K562 (cell line): ENCODE data around the gene MAMDC2. TPM values are rescaled to one million over a fixed set of nuclear protein-coding genes. Genes with fewer than 3 reads are reported as not detected.

Experiments used
- ATAC-seq: fragments of 200-7000 bp; cut with Tn5 transposase; 3 replicates; pipeline ENCODE4 v1.9.1; 2020; ENCODE audit warnings: moderate library complexity
- BruUV-seq: library from RNA; stranded (reverse); fragments of 400-500 nt; replicated peaks from 2 replicates; lab custom pipeline; 2021; lab: Mats Ljungman, UMichigan
- CTCF ChIA-PET: fragments of 300-600 bp; formaldehyde crosslinking; extraction: SDS; loops from one replicate; lab custom pipeline; 2021; ENCODE audit warnings: low intra/inter-chr PET ratio; lab: Yijun Ruan, JAX
- POLR2A ChIA-PET: fragments of 300-600, 350-650 bp; sonication (Branson Sonifier 250); formaldehyde crosslinking; extraction: SDS; loops from one replicate; lab custom pipeline; 2021; ENCODE audit warnings: antibody characterized with exemption, inconsistent platforms; lab: Yijun Ruan, JAX
- DNase-seq, 4 experiments: peaks; one replicate each; pipeline versions ENCODE4 v3.0.0 to v3.0.0-alpha.2; 2011 to 2018; ENCODE audit warnings: low spot score in 3 of 4, mixed read lengths in 3 of 4; ENCODE audit errors: extremely low read depth in 1 of 4
- FAIRE-seq: peaks from 2 replicates; lab custom pipeline; 2011; peaks lifted over from hg19 to GRCh38; lab: Jason Lieb, UNC
- H2AFZ ChIP-seq: 2 replicates; pipeline ENCODE4 v1.6.0; 2011; ENCODE audit warnings: low read depth, low read length, control low read depth, inconsistent platforms
- H3K27ac ChIP-seq: fragments of 200-600 bp; 3 replicates; pipeline ENCODE4 v1.8.0; 2011; ENCODE audit warnings: low read depth, mild to moderate bottlenecking, control low read depth, inconsistent platforms, low read length, moderate library complexity, mixed read lengths; ENCODE audit errors: extremely low read depth
- H3K27me3 ChIP-seq, 2 experiments: fragments of 300-600 bp in 1 of 2; 2 replicates in 1 of 2; 3 replicates in 1 of 2; pipeline versions ENCODE4 v1.6.0 to v1.8.0; 2011; ENCODE audit warnings: inconsistent platforms in 2 of 2, low read length in 2 of 2, mild to moderate bottlenecking in 1 of 2, mixed read lengths in 1 of 2, moderate library complexity in 1 of 2; ENCODE audit not compliant: control insufficient read depth in 2 of 2, insufficient read depth in 2 of 2
- H3K36me3 ChIP-seq: fragments of 300-600 bp; 3 replicates; pipeline ENCODE4 v1.8.0; 2011; ENCODE audit warnings: mild to moderate bottlenecking, low read length, inconsistent platforms; ENCODE audit not compliant: control insufficient read depth, insufficient read depth
- H3K4me1 ChIP-seq, 2 experiments: fragments of 200-600 bp in 1 of 2; replicated peaks in 1 of 2; 2 replicates in 1 of 2; 3 replicates in 1 of 2; pipeline versions ENCODE4 v1.5.1 to v1.8.0; 2011; ENCODE audit warnings: inconsistent platforms in 2 of 2, low read length in 2 of 2, mild to moderate bottlenecking in 1 of 2, mixed read lengths in 1 of 2, moderate library complexity in 1 of 2; ENCODE audit not compliant: control insufficient read depth in 2 of 2, insufficient read depth in 2 of 2
- H3K4me2 ChIP-seq: 2 replicates; pipeline ENCODE4 v1.6.1; 2011; ENCODE audit warnings: low read length, control low read depth, inconsistent platforms, mixed read lengths; ENCODE audit not compliant: insufficient read depth
- H3K4me3 ChIP-seq: fragments of 200-600 bp; sonication (generic), shearing (Covaris generic); 2 replicates; pipeline ENCODE4 v1.5.1; 2016; ENCODE audit warnings: control low read depth, inconsistent platforms
- H3K79me2 ChIP-seq: fragments of 200-600 bp; 3 replicates; pipeline ENCODE4 v1.8.0; 2011; ENCODE audit warnings: low read length, inconsistent platforms; ENCODE audit not compliant: control insufficient read depth, insufficient read depth
- H3K9ac ChIP-seq, 2 experiments: 2 replicates each; pipeline versions ENCODE4 v1.6.0 to v1.6.1; 2011; ENCODE audit warnings: low read depth in 2 of 2, low read length in 2 of 2, control low read depth in 1 of 2, inconsistent platforms in 1 of 2, mild to moderate bottlenecking in 1 of 2, mixed read lengths in 1 of 2; ENCODE audit not compliant: insufficient read depth in 1 of 2
- H3K9me1 ChIP-seq: one replicate; pipeline ENCODE4 v1.6.0; 2011; ENCODE audit warnings: inconsistent platforms, mild to moderate bottlenecking, low read length, moderate library complexity; ENCODE audit not compliant: control insufficient read depth, insufficient read depth
- H3K9me3 ChIP-seq: replicated peaks from 2 replicates; pipeline ENCODE4 v1.5.1; 2011; ENCODE audit warnings: low read depth, low read length, inconsistent platforms; ENCODE audit not compliant: control insufficient read depth, insufficient read depth
- H4K20me1 ChIP-seq: replicated peaks from 2 replicates; pipeline ENCODE4 v1.6.1; 2011; ENCODE audit warnings: low read length, inconsistent platforms, mixed read lengths; ENCODE audit not compliant: control insufficient read depth, insufficient read depth
- FOXP1 ChIP-seq: sonication (generic); formaldehyde crosslinking; IDR thresholded peaks from 2 replicates; pipeline ENCODE4 v1.8.0; 2022; ENCODE audit warnings: mild to moderate bottlenecking, missing genetic modification reagents
- MECOM ChIP-seq: fragments of 250-450 bp; sonication (Bioruptor Pico); IDR thresholded peaks from 2 replicates; pipeline ENCODE4 v1.8.0; 2022; ENCODE audit warnings: inconsistent platforms
- NFE2 ChIP-seq: IDR thresholded peaks from 2 replicates; pipeline ENCODE4 v1.6.1; 2014; ENCODE audit warnings: antibody characterized with exemption, low read depth
- PHTF2 ChIP-seq: fragments of 250-450 bp; sonication (Bioruptor Pico); IDR thresholded peaks from 2 replicates; pipeline ENCODE4 v1.5.0; 2021; ENCODE audit warnings: mild to moderate bottlenecking
- PRMT5 ChIP-seq: sonication (generic); formaldehyde crosslinking; IDR thresholded peaks from 2 replicates; pipeline ENCODE4 v1.5.0; 2020; ENCODE audit warnings: missing genetic modification reagents
- RFX1 ChIP-seq: fragments of 450-650 bp; IDR thresholded peaks from 2 replicates; pipeline ENCODE4 v1.6.1; 2016; ENCODE audit warnings: mild to moderate bottlenecking, moderate library complexity
- RFX7 ChIP-seq: fragments of 250-450 bp; sonication (Bioruptor Pico); IDR thresholded peaks from 2 replicates; pipeline ENCODE4 v1.5.1; 2021; ENCODE audit warnings: mild to moderate bottlenecking
- SMAD4 ChIP-seq: fragments of 250-450 bp; sonication (Bioruptor Pico); conservative IDR thresholded peaks from 2 replicates; pipeline ENCODE4 v1.8.0; 2021; ENCODE audit warnings: inconsistent platforms, mild to moderate bottlenecking, moderate library complexity
- ZNF551 ChIP-seq: fragments of 250-450 bp; sonication (Bioruptor Pico); IDR thresholded peaks from 2 replicates; pipeline ENCODE4 v1.5.0; 2021; ENCODE audit warnings: mild to moderate bottlenecking, moderate library complexity
- WGBS: fragments of 100-300 bp; shearing (Covaris generic); methylation state at CpG from one replicate; pipeline ENCODE4 v1.1.6; 2016; ENCODE audit warnings: low coverage, mixed read lengths; ENCODE audit not compliant: insufficient coverage; ENCODE audit errors: missing lambda C conversion rate; 5-methylcytosine and 5-hydroxymethylcytosine counted together
- in situ Hi-C: fragments of 300-500 bp; cut with MboI; formaldehyde crosslinking; loops from 4 replicates; pipeline ENCODE4 v1.15.0; 2018; ENCODE audit warnings: inconsistent platforms, mixed read lengths
- intact Hi-C: fragments of 100-400 bp; cut with micrococcal nuclease; formaldehyde crosslinking; loops from 2 replicates; pipeline ENCODE4 v1.14.2; 2022
- polyA plus RNA-seq, 8 experiments: library from polyadenylated mRNA; depleted of rRNA in 4 of 8; stranded (reverse) in 5 of 8; unstranded in 3 of 8; fragments of >200 nt; fragmentation: Nextera tagmentation in 2 of 8; fragmentation: Illumina TruSeq in 1 of 8; extraction: Ambion mirVana in 2 of 8; extraction: Trizol in 1 of 8; gene quantifications; 2 replicates each; pipeline versions ENCODE4 v1.2.1 to v1.2.3, GENCODE V29; 2011 to 2014; ENCODE audit warnings: inconsistent platforms in 1 of 8, missing spikeins in 1 of 8
- total RNA-seq, 7 experiments: library from RNA; depleted of rRNA in 6 of 7; stranded (reverse); fragments of >200 nt in 6 of 7; fragmentation: Illumina TruSeq in 2 of 7; extraction: Trizol in 2 of 7; gene quantifications; 2 replicates each; pipeline versions ENCODE4 v1.2.1 to v1.2.3, GENCODE V29; 2011 to 2021; ENCODE audit warnings: low replicate concordance in 1 of 7
- TF ChIP-seq, protein P1 (sequence below): fragments of 250-450 bp; sonication (Bioruptor Pico); IDR thresholded peaks from 2 replicates; pipeline ENCODE4 v1.6.1; 2021; ENCODE audit warnings: mild to moderate bottlenecking
- TF ChIP-seq, protein P2 (sequence below): fragments of 250-450 bp; sonication (Bioruptor Pico); IDR thresholded peaks from 2 replicates; pipeline ENCODE4 v1.5.0; 2020; ENCODE audit warnings: mild to moderate bottlenecking
- TF ChIP-seq, protein P3 (sequence below), 2 experiments: fragments of 150-350 bp in 1 of 2; IDR thresholded peaks; 2 replicates each; pipeline ENCODE4 v1.6.1; 2012 to 2016; ENCODE audit warnings: low read depth in 2 of 2, low read length in 2 of 2, mild to moderate bottlenecking in 1 of 2, moderate library complexity in 1 of 2

Gene MAMDC2
- total and polyA plus RNA-seq, 9 of the 15 experiments (the other 6 are each of a cell fraction or from before 2014, with no cell fraction given) = 0.01 to 0.03 TPM; not detected in 7

DNA sequence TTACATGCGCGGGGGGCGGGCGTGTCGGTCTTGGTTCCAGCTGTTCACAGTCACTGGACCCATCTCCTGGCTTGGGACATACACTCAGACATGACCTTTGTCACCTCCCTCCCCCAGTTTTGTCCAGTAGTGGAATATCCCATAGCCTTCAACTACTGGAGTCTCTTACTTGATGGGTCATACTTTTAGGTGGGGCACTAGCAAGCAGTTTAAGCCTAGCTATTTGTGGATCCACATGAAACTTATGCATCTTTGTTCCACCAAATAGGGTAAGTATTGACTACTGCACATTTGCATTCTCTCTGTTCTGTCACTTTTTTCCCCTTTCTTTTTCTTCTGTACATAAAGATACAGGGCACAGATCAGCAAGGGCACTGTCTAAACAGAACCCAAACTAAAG lies 15.4 kb upstream of the MAMDC2 start:
- no TSS peak for BruUV-seq
- no peak for FAIRE-seq
- in situ Hi-C loops (no loop called here), intact Hi-C loops (no loop called here)
- Histone ChIP-seq H4K20me1 (no peaks in the 10 kb centered on the region), H3K4me3 (no peak overlapping the region), H3K9me3 (no peaks in the 10 kb centered on the region), H3K4me2 (no peak overlapping the region), H3K4me1 (no peaks in the 10 kb centered on the region), H3K9me1 (no peaks in the 10 kb centered on the region), H3K27ac (no peak overlapping the region), H2AFZ (no peak overlapping the region), H3K9ac (no peak overlapping the region), H3K36me3 (no peaks in the 10 kb centered on the region), H3K27me3 (no peaks in the 10 kb centered on the region), H3K79me2 (no peaks in the 10 kb centered on the region)
- ChIA-PET CTCF (no interaction called here), POLR2A (no interaction called here)
- WGBS = no CpG with 5 or more reads among the region's 5 CpGs
- no peak for DNase-seq
- no peak for ATAC-seq
- TF ChIP-seq PRMT5 (CRISPR knock-in tag) = no peak
- no peak for TF ChIP-seq MECOM
- TF ChIP-seq, protein P1, sequence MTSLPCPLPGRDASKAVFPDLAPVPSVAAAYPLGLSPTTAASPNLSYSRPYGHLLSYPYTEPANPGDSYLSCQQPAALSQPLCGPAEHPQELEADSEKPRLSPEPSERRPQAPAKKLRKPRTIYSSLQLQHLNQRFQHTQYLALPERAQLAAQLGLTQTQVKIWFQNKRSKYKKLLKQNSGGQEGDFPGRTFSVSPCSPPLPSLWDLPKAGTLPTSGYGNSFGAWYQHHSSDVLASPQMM = no peak
- TF ChIP-seq SMAD4 = no peak

DNA sequence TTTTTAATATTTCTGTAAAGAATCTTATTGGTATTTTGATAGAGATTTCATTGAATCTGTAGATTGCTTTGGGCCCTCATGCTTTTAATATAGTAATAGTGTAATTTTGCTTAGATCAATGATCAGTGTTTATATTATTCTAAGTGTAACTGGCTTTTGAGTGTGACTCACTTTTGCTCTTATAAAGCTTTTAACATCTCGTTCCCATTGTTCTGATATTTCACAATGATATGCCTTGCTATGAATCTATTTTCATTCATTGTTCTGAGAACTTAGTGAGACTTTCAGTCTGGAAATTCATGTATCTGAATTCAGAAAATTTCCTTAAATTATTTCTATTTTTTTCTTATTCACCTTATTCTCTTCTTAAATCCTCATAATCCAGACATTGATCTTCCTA lies 13.5 kb upstream of the MAMDC2 start:
- Histone ChIP-seq H3K27ac (no peak overlapping the region), H3K79me2 (no peaks in the 10 kb centered on the region), H3K4me2 (no peak overlapping the region), H3K4me3 (no peak overlapping the region), H3K27me3 (no peaks in the 10 kb centered on the region), H2AFZ (no peak overlapping the region), H3K9me3 (no peaks in the 10 kb centered on the region), H3K9me1 (no peaks in the 10 kb centered on the region), H4K20me1 (no peaks in the 10 kb centered on the region), H3K36me3 (no peaks in the 10 kb centered on the region), H3K9ac (no peak overlapping the region), H3K4me1 (no peaks in the 10 kb centered on the region)
- ChIA-PET CTCF (no interaction called here), POLR2A (no interaction called here)
- in situ Hi-C loops = no loop called here
- DNase-seq (no peak), FAIRE-seq (no peak), ATAC-seq (no peak)
- TF ChIP-seq RFX7 (CRISPR knock-in tag) (no peak), PHTF2 (CRISPR knock-in tag) (no peak), RFX1 (no peak), FOXP1 (CRISPR knock-in tag) (no peak), ZNF551 (CRISPR knock-in tag) (no peak), NFE2 (no peak)
- TF ChIP-seq, protein P2, sequence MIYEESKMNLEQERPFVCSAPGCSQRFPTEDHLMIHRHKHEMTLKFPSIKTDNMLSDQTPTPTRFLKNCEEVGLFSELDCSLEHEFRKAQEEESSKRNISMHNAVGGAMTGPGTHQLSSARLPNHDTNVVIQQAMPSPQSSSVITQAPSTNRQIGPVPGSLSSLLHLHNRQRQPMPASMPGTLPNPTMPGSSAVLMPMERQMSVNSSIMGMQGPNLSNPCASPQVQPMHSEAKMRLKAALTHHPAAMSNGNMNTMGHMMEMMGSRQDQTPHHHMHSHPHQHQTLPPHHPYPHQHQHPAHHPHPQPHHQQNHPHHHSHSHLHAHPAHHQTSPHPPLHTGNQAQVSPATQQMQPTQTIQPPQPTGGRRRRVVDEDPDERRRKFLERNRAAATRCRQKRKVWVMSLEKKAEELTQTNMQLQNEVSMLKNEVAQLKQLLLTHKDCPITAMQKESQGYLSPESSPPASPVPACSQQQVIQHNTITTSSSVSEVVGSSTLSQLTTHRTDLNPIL (CRISPR knock-in tag) = no peak
- TF ChIP-seq, protein P3, sequence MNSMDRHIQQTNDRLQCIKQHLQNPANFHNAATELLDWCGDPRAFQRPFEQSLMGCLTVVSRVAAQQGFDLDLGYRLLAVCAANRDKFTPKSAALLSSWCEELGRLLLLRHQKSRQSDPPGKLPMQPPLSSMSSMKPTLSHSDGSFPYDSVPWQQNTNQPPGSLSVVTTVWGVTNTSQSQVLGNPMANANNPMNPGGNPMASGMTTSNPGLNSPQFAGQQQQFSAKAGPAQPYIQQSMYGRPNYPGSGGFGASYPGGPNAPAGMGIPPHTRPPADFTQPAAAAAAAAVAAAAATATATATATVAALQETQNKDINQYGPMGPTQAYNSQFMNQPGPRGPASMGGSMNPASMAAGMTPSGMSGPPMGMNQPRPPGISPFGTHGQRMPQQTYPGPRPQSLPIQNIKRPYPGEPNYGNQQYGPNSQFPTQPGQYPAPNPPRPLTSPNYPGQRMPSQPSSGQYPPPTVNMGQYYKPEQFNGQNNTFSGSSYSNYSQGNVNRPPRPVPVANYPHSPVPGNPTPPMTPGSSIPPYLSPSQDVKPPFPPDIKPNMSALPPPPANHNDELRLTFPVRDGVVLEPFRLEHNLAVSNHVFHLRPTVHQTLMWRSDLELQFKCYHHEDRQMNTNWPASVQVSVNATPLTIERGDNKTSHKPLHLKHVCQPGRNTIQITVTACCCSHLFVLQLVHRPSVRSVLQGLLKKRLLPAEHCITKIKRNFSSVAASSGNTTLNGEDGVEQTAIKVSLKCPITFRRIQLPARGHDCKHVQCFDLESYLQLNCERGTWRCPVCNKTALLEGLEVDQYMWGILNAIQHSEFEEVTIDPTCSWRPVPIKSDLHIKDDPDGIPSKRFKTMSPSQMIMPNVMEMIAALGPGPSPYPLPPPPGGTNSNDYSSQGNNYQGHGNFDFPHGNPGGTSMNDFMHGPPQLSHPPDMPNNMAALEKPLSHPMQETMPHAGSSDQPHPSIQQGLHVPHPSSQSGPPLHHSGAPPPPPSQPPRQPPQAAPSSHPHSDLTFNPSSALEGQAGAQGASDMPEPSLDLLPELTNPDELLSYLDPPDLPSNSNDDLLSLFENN (IDR thresholded peaks at IDR 0.05; ENCODE audit: low read depth in 2 of 2, low read length in 2 of 2) = no peak
- BruUV-seq = no TSS peak
- intact Hi-C loops = no loop called here
- WGBS = 0% methylated on average over 1 of the region's 1 CpG
